ENCODE data around the gene IGLL5.
"Not testable (repeated sequence)": the region's sequence is repeated elsewhere in the genome, so short reads cannot be mapped to it uniquely, and the experiment has no call there.

The IGLL5 gene

DNA sequence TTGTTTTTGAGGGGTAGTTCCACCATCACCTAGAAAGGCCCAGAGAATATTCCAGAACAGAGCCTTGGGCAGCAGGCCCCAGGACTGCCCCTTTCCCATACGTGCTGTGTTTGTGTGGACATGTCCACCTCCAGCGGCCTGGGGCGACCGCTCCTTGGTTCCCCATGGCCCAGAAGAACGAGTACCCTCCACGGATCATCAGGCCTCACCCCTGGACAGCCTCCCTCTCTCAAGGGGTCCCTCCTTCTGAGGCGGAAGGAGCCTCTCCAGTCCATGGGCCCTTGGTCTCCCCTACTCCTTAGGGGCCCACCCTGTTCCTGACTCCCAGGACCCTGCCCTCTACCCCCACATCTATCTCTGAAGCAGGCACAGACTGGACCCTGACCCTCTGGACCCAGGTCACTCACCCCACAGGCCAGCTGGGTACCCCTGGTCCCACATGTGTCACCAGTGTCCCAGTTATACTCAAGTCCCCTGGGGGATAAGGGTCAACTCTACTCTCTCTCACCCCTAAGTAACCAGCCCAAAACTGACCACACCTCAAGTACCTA is 32.6 kb downstream of the IGLL5 start:
- H3K36me3 ChIP-seq (ENCODE audit: low read depth): no peaks in the 10 kb centered on the region
- TF ChIP-seq, protein P1, sequence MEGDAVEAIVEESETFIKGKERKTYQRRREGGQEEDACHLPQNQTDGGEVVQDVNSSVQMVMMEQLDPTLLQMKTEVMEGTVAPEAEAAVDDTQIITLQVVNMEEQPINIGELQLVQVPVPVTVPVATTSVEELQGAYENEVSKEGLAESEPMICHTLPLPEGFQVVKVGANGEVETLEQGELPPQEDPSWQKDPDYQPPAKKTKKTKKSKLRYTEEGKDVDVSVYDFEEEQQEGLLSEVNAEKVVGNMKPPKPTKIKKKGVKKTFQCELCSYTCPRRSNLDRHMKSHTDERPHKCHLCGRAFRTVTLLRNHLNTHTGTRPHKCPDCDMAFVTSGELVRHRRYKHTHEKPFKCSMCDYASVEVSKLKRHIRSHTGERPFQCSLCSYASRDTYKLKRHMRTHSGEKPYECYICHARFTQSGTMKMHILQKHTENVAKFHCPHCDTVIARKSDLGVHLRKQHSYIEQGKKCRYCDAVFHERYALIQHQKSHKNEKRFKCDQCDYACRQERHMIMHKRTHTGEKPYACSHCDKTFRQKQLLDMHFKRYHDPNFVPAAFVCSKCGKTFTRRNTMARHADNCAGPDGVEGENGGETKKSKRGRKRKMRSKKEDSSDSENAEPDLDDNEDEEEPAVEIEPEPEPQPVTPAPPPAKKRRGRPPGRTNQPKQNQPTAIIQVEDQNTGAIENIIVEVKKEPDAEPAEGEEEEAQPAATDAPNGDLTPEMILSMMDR (IDR thresholded peaks at IDR 0.05; ENCODE audit: poor library complexity, severe bottlenecking): no peak
- H3K27ac ChIP-seq (ENCODE audit: poor library complexity, severe bottlenecking): no peak overlapping the region
- DNase-seq (ENCODE audit: low spot score) (no peak), ATAC-seq (ENCODE audit: low read depth) (no peak)
- no peak overlapping the region for H3K4me3 ChIP-seq (ENCODE audit: severe bottlenecking)
- H3K4me1 ChIP-seq (ENCODE audit: insufficient read depth, poor library complexity, severe bottlenecking): no peaks in the 10 kb centered on the region
- H3K9me3 ChIP-seq (ENCODE audit: severe bottlenecking): peaks cover 10% of the 10 kb centered on the region
- no peaks in the 10 kb centered on the region for H3K27me3 ChIP-seq (ENCODE audit: insufficient read depth, poor library complexity, severe bottlenecking)

DNA sequence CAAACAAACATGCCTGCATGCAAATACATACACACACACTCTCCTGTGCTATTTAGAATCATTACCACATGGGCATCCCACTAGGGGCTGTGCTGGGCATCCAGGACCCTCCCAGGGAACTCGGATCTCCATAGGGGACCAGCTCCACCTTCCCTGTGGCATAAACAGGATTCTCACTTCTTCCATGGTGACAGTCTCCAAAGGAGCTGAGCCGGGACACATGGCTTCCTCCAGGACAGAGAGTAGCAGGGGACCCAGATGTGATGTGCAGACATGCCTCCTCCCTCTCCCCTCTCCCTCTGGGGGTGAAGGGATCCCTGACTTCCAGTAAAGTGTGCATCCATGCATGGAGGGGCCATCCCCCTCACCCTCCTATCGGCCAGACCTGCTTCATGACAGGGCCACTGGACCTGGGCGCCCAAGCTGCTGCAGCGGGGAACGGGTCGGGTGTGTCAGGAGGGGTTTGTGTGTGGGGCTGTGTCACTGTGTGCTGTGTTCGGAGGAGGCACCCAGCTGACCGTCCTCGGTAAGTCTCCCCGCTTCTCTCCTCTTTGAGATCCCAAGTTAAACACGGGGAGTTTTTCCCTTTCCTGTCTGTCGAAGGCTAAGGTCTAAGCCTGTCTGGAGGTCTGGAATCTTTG is 33.4 kb downstream of the IGLL5 start:
- Histone ChIP-seq H3K36me3 (ENCODE audit: low read depth) (no peaks in the 10 kb centered on the region), H3K4me3 (ENCODE audit: severe bottlenecking) (no peak overlapping the region), H3K4me1 (ENCODE audit: insufficient read depth, poor library complexity, severe bottlenecking) (no peaks in the 10 kb centered on the region), H3K27ac (ENCODE audit: poor library complexity, severe bottlenecking) (no peak overlapping the region), H3K27me3 (ENCODE audit: insufficient read depth, poor library complexity, severe bottlenecking) (no peaks in the 10 kb centered on the region), H3K9me3 (ENCODE audit: severe bottlenecking) (peaks cover 9% of the 10 kb centered on the region)
- ATAC-seq (ENCODE audit: low read depth) (no peak), DNase-seq (ENCODE audit: low spot score) (no peak)
- TF ChIP-seq, protein P1 (IDR thresholded peaks at IDR 0.05; ENCODE audit: poor library complexity, severe bottlenecking): no peak

DNA sequence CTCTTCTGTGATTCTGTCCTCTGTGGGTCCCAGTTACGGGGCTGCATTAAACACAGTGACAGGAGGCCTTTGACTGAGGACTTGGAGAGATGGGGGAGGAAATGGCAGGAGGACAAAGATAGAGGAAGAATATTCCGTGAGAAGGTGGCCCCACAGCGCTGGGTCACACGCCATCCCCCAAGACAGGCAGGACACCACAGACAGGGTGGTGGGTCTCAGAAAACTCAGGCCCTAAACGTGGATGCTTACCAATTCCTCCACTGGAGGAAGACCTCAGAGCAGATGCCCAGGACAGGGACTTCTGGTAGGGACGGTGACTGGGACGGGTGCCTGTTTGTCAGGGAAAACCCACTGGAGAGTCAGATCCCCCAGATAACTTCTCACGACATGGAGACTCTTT is 34.0 kb downstream of the IGLL5 start:
- Histone ChIP-seq H3K4me3 (ENCODE audit: severe bottlenecking) (no peak overlapping the region), H3K4me1 (ENCODE audit: insufficient read depth, poor library complexity, severe bottlenecking) (no peaks in the 10 kb centered on the region), H3K9me3 (ENCODE audit: severe bottlenecking) (peaks cover 9% of the 10 kb centered on the region), H3K36me3 (ENCODE audit: low read depth) (no peaks in the 10 kb centered on the region), H3K27ac (ENCODE audit: poor library complexity, severe bottlenecking) (no peak overlapping the region), H3K27me3 (ENCODE audit: insufficient read depth, poor library complexity, severe bottlenecking) (no peaks in the 10 kb centered on the region)
- DNase-seq (ENCODE audit: low spot score): no peak
- ATAC-seq (ENCODE audit: low read depth): no peak
- TF ChIP-seq, protein P1 (IDR thresholded peaks at IDR 0.05; ENCODE audit: poor library complexity, severe bottlenecking): no peak

DNA sequence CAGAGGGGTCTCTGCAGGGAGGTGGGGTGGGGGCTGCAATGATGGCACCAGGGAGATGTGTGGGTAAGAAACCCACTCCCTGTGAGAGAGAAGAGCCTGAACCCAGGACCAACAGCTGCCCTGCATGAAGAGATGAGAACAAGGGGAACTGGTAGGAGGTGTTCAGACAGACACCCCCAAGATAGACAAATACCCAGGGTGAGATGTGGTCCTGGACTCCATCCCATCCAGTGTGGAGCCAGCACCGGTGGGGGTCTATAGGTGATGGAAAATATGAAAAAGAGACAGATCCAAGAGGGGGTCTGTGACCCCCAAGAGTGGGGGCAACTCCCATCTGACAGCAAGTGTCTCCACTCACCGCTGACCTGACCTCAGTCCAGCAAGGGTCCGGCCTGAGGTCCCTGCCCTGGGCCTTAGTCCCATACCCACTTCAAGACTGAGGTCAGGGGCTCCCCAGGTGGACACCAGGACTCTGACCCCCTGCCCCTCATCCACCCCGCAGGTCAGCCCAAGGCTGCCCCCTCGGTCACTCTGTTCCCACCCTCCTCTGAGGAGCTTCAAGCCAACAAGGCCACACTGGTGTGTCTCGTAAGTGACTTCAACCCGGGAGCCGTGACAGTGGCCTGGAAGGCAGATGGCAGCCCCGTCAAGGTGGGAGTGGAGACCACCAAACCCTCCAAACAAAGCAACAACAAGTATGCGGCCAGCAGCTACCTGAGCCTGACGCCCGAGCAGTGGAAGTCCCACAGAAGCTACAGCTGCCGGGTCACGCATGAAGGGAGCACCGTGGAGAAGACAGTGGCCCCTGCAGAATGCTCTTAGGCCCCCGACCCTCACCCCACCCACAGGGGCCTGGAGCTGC is 34.7 kb downstream of the IGLL5 start:
- not testable (repeated sequence) for DNase-seq (ENCODE audit: low spot score); ATAC-seq (ENCODE audit: low read depth); H3K9me3 ChIP-seq (ENCODE audit: severe bottlenecking); H3K27ac ChIP-seq (ENCODE audit: poor library complexity, severe bottlenecking); H3K27me3 ChIP-seq (ENCODE audit: insufficient read depth, poor library complexity, severe bottlenecking); H3K4me1 ChIP-seq (ENCODE audit: insufficient read depth, poor library complexity, severe bottlenecking); H3K36me3 ChIP-seq (ENCODE audit: low read depth); H3K4me3 ChIP-seq (ENCODE audit: severe bottlenecking)

DNA sequence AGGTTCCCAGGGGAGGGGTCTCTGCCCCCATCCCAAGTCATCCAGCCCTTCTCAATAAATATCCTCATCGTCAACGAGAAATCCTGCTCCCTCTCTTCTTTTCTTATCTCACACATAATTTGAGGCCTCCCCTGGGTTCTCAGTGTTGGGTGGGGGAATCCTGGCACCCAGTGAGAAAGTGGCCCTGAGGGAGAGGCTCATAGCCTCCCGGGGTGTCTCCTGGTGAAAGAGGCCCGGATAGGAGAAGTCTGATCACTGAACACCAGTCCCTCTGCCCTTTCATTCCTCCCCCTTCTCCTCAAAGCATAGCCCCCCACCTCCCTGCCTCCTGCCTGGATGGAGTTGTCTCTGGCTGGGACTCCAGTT is 35.3 kb downstream of the IGLL5 start:
- no peaks in the 10 kb centered on the region for H3K4me1 ChIP-seq (ENCODE audit: insufficient read depth, poor library complexity, severe bottlenecking)
- no peaks in the 10 kb centered on the region for H3K27me3 ChIP-seq (ENCODE audit: insufficient read depth, poor library complexity, severe bottlenecking)
- peaks cover 9% of the 10 kb centered on the region for H3K9me3 ChIP-seq (ENCODE audit: severe bottlenecking)
- TF ChIP-seq, protein P1 (IDR thresholded peaks at IDR 0.05; ENCODE audit: poor library complexity, severe bottlenecking): no peak
- no peak overlapping the region for H3K27ac ChIP-seq (ENCODE audit: poor library complexity, severe bottlenecking)
- H3K36me3 ChIP-seq (ENCODE audit: low read depth): no peaks in the 10 kb centered on the region
- H3K4me3 ChIP-seq (ENCODE audit: severe bottlenecking): no peak overlapping the region
- no peak for DNase-seq (ENCODE audit: low spot score)
- ATAC-seq (ENCODE audit: low read depth): no peak

Data from RWPE2 (cell line).